Measurements from ENCODE around the gene PNPT1.

DNA sequence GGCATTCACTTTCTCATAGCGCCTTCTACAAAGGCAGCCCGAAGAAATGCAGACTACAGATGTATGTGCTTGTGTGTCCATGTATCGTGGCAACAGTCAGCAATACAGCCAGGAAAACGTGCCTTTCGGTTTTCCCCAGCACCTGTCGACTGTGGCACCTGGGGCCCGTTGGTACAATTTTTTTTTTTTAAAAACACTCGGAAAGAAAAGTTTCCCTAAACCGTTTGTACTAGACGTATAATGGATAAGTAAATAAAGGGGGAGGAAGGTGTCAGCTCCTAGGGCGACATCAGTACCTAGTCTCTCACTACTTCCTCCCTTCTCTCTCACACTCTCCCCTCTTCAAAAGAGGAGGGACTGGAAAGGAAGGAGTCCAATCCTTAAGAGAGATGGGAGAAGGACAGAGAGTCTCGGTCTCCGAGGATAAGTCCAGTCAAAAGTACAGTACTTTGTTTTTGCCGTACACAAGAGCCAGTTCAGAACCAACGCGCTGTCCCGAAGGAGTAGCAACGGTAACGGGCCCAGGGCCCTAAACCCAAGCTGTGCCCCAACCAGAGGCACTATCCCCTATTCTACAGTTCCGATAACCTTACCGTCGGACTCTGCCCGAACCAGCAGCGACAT lies 77.0 kb downstream of the PNPT1 start:
- TF ChIP-seq CTCF (IDR thresholded peaks at IDR 0.05; ENCODE audit: low read depth, low read length, poor library complexity, severe bottlenecking) (no peak), EZH2phosphoT487 (IDR thresholded peaks at IDR 0.05; ENCODE audit: borderline replicate concordance, low read length) (no peak)

Measured in DOHH2 (cell line).